K562 (cell line): Measurements from ENCODE around the gene FBXO4. TPM values are rescaled to one million over a fixed set of nuclear protein-coding genes. Genes with fewer than 3 reads are reported as not detected.

Experiments
- FOXJ3 ChIP-seq: sonication (generic); formaldehyde crosslinking; IDR thresholded peaks from 2 replicates; pipeline ENCODE4 v1.4.0; 2020; ENCODE audit warnings: mild to moderate bottlenecking, missing genetic modification reagents
- L3MBTL2 ChIP-seq: fragments of 450-650 bp; IDR thresholded peaks from 2 replicates; pipeline ENCODE4 v1.6.1; 2016; ENCODE audit warnings: mild to moderate bottlenecking, moderate library complexity
- MYC ChIP-seq, 2 experiments: fragments of 250-450 bp in 1 of 2; sonication (Bioruptor Pico) in 1 of 2; IDR thresholded peaks; 2 replicates each; pipeline versions ENCODE4 v1.5.1 to v1.6.1; 2012 to 2021; ENCODE audit warnings: low read depth in 2 of 2, borderline replicate concordance in 1 of 2, improper control_type of control experiment in 1 of 2, low read length in 1 of 2, mild to moderate bottlenecking in 1 of 2, moderate library complexity in 1 of 2
- PCBP1 ChIP-seq: fragments of 200-400 bp; formaldehyde crosslinking; IDR thresholded peaks from 2 replicates; pipeline ENCODE4 v1.6.1; 2018; ENCODE audit warnings: mild to moderate bottlenecking, low read depth, low read length; ENCODE audit not compliant: poor library complexity, severe bottlenecking
- SIN3B ChIP-seq: fragments of 450-650 bp; IDR thresholded peaks from 2 replicates; pipeline ENCODE4 v1.6.1; 2017; ENCODE audit warnings: low read depth, mild to moderate bottlenecking, moderate library complexity
- ZNF668 ChIP-seq: fragments of 250-450 bp; sonication (Bioruptor Pico); IDR thresholded peaks from 2 replicates; pipeline ENCODE4 v1.8.0; 2022; ENCODE audit warnings: mild to moderate bottlenecking, inconsistent platforms
- ZSCAN32 ChIP-seq: fragments of 450-650 bp; formaldehyde crosslinking; IDR thresholded peaks from 2 replicates; pipeline ENCODE4 v1.4.0; 2020; ENCODE audit warnings: mild to moderate bottlenecking, moderate library complexity
- polyA plus RNA-seq, 8 experiments: library from polyadenylated mRNA; depleted of rRNA in 4 of 8; stranded (reverse) in 5 of 8; unstranded in 3 of 8; fragments of >200 nt; fragmentation: Nextera tagmentation in 2 of 8; fragmentation: Illumina TruSeq in 1 of 8; extraction: Ambion mirVana in 2 of 8; extraction: Trizol in 1 of 8; gene quantifications; 2 replicates each; pipeline versions ENCODE4 v1.2.1 to v1.2.3, GENCODE V29; 2011 to 2014; ENCODE audit warnings: inconsistent platforms in 1 of 8, missing spikeins in 1 of 8
- total RNA-seq, 7 experiments: library from RNA; depleted of rRNA in 6 of 7; stranded (reverse); fragments of >200 nt in 6 of 7; fragmentation: Illumina TruSeq in 2 of 7; extraction: Trizol in 2 of 7; gene quantifications; 2 replicates each; pipeline versions ENCODE4 v1.2.1 to v1.2.3, GENCODE V29; 2011 to 2021; ENCODE audit warnings: low replicate concordance in 1 of 7
- TF ChIP-seq, protein P1 (sequence below), 2 experiments: fragments of 450-650 bp; conservative IDR thresholded peaks; 2 replicates each; pipeline ENCODE4 v1.6.1; 2017; ENCODE audit warnings: mild to moderate bottlenecking in 2 of 2, moderate library complexity in 2 of 2
- TF ChIP-seq, protein P2 (sequence below): sonication (generic); formaldehyde crosslinking; IDR thresholded peaks from 2 replicates; pipeline ENCODE4 v1.8.0; 2022; ENCODE audit warnings: missing genetic modification reagents, mild to moderate bottlenecking, borderline replicate concordance
- TF ChIP-seq, protein P3 (sequence below), 2 experiments: fragments of 250-450 bp in 1 of 2; fragments of 450-650 bp in 1 of 2; sonication (Bioruptor Pico) in 1 of 2; IDR thresholded peaks; 2 replicates each; pipeline versions ENCODE4 v1.6.1 to v1.8.0; 2016 to 2021; ENCODE audit warnings: mild to moderate bottlenecking in 2 of 2, moderate library complexity in 2 of 2, missing compliant biosample characterization in 1 of 2, missing genetic modification characterization in 1 of 2
- TF ChIP-seq, protein P4 (sequence below), 2 experiments: fragments of 450-650 bp; formaldehyde crosslinking in 1 of 2; IDR thresholded peaks; 2 replicates each; pipeline versions ENCODE4 v1.4.0 to v1.6.1; 2014 to 2020; ENCODE audit warnings: mild to moderate bottlenecking in 2 of 2, borderline replicate concordance in 1 of 2, low read depth in 1 of 2
- TF ChIP-seq, protein P5 (sequence below): fragments of 250-450 bp; sonication (Bioruptor Pico); IDR thresholded peaks from 2 replicates; pipeline ENCODE4 v1.5.0; 2021; ENCODE audit warnings: mild to moderate bottlenecking, borderline replicate concordance

FBXO4 gene
- total and polyA plus RNA-seq, 9 of the 15 experiments (the other 6 are each of a cell fraction or from before 2014, with no cell fraction given) = 5.9 to 33.4 (median 19.6) TPM

DNA sequence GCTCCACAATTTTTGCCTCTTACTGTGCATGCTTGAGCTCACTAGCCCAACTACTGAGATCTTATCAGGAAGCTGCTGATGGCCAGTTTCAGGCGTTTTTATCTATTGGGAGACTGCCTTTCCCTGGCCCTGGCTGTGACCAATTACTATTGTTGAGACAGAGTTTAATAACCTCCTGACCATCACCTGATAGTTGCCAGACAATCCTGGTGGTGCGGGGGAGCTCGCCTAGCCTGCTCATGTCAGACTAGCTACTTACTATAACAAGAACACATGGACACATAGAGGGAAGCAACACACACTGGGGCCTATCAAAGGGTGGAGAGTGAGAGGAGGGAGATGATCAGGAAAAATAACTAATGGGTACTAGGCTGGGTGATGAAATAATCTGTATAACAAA, 41.8 kb upstream of the FBXO4 start (continued):
- TF ChIP-seq, protein P1, sequence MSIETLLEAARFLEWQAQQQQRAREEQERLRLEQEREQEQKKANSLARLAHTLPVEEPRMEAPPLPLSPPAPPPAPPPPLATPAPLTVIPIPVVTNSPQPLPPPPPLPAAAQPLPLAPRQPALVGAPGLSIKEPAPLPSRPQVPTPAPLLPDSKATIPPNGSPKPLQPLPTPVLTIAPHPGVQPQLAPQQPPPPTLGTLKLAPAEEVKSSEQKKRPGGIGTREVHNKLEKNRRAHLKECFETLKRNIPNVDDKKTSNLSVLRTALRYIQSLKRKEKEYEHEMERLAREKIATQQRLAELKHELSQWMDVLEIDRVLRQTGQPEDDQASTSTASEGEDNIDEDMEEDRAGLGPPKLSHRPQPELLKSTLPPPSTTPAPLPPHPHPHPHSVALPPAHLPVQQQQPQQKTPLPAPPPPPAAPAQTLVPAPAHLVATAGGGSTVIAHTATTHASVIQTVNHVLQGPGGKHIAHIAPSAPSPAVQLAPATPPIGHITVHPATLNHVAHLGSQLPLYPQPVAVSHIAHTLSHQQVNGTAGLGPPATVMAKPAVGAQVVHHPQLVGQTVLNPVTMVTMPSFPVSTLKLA (conservative IDR thresholded peaks at IDR 0.05) = peak; percentile 57 to 69
- TF ChIP-seq, protein P2, sequence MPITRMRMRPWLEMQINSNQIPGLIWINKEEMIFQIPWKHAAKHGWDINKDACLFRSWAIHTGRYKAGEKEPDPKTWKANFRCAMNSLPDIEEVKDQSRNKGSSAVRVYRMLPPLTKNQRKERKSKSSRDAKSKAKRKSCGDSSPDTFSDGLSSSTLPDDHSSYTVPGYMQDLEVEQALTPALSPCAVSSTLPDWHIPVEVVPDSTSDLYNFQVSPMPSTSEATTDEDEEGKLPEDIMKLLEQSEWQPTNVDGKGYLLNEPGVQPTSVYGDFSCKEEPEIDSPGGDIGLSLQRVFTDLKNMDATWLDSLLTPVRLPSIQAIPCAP = no peak
- TF ChIP-seq MYC (IDR thresholded peaks at IDR 0.05; ENCODE audit: low read depth, low read length) = peak; percentile 73; the same call in 1 of the 2 replicates
- TF ChIP-seq MYC (CRISPR knock-in tag; IDR thresholded peaks at IDR 0.05; ENCODE audit: borderline replicate concordance, low read depth) = no peak
- TF ChIP-seq ZNF668 (CRISPR knock-in tag) = no peak
- no peak for TF ChIP-seq SIN3B
- TF ChIP-seq L3MBTL2 = peak; percentile 66; the same call in 1 of the 2 replicates
- no peak for TF ChIP-seq ZSCAN32 (CRISPR knock-in tag)
- TF ChIP-seq PCBP1 = no peak
- no peak for TF ChIP-seq FOXJ3
- TF ChIP-seq, protein P3, sequence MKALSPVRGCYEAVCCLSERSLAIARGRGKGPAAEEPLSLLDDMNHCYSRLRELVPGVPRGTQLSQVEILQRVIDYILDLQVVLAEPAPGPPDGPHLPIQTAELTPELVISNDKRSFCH (CRISPR knock-in tag; IDR thresholded peaks at IDR 0.05) = no peak
- TF ChIP-seq, protein P3 (tag; IDR thresholded peaks at IDR 0.05) = no peak
- TF ChIP-seq, protein P4, sequence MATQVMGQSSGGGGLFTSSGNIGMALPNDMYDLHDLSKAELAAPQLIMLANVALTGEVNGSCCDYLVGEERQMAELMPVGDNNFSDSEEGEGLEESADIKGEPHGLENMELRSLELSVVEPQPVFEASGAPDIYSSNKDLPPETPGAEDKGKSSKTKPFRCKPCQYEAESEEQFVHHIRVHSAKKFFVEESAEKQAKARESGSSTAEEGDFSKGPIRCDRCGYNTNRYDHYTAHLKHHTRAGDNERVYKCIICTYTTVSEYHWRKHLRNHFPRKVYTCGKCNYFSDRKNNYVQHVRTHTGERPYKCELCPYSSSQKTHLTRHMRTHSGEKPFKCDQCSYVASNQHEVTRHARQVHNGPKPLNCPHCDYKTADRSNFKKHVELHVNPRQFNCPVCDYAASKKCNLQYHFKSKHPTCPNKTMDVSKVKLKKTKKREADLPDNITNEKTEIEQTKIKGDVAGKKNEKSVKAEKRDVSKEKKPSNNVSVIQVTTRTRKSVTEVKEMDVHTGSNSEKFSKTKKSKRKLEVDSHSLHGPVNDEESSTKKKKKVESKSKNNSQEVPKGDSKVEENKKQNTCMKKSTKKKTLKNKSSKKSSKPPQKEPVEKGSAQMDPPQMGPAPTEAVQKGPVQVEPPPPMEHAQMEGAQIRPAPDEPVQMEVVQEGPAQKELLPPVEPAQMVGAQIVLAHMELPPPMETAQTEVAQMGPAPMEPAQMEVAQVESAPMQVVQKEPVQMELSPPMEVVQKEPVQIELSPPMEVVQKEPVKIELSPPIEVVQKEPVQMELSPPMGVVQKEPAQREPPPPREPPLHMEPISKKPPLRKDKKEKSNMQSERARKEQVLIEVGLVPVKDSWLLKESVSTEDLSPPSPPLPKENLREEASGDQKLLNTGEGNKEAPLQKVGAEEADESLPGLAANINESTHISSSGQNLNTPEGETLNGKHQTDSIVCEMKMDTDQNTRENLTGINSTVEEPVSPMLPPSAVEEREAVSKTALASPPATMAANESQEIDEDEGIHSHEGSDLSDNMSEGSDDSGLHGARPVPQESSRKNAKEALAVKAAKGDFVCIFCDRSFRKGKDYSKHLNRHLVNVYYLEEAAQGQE (IDR thresholded peaks at IDR 0.05; ENCODE audit: borderline replicate concordance) = no peak
- TF ChIP-seq, protein P4 (CRISPR knock-in tag; IDR thresholded peaks at IDR 0.05; ENCODE audit: low read depth) = 0 out of 2 replicates have a peak, but pooled peaks have one; percentile 26
- TF ChIP-seq, protein P5, sequence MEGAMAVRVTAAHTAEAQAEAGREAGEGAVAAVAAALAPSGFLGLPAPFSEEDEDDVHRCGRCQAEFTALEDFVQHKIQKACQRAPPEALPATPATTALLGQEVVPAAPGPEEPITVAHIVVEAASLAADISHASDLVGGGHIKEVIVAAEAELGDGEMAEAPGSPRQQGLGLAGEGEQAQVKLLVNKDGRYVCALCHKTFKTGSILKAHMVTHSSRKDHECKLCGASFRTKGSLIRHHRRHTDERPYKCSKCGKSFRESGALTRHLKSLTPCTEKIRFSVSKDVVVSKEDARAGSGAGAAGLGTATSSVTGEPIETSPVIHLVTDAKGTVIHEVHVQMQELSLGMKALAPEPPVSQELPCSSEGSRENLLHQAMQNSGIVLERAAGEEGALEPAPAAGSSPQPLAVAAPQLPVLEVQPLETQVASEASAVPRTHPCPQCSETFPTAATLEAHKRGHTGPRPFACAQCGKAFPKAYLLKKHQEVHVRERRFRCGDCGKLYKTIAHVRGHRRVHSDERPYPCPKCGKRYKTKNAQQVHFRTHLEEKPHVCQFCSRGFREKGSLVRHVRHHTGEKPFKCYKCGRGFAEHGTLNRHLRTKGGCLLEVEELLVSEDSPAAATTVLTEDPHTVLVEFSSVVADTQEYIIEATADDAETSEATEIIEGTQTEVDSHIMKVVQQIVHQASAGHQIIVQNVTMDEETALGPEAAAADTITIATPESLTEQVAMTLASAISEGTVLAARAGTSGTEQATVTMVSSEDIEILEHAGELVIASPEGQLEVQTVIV (CRISPR knock-in tag) = 0 out of 2 replicates have a peak, but pooled peaks have one; percentile 45
